Cardiac fibroblast (primary cell): ENCODE measurements around the gene ANKDD1A.

Source experiments
- DNase-seq, 2 donors: peaks; one replicate each; pipeline versions ENCODE4 v3.0.0 to v3.0.0-alpha.2; 2010; ENCODE audit warnings: low read depth in 2 of 2
- H3K4me3 ChIP-seq, 2 donors: replicated peaks in 1 of 2; 1 replicate in 1 of 2; 2 replicates in 1 of 2; pipeline ENCODE4 v1.5.1; 2011; ENCODE audit warnings: low read depth in 2 of 2, low read length in 2 of 2, mild to moderate bottlenecking in 2 of 2, moderate library complexity in 1 of 2
- TF ChIP-seq, protein P1 (sequence below): IDR thresholded peaks from one replicate; pipeline ENCODE4 v1.5.1; 2011; ENCODE audit warnings: low read depth, mild to moderate bottlenecking, low read length, inconsistent platforms

The ANKDD1A gene

DNA sequence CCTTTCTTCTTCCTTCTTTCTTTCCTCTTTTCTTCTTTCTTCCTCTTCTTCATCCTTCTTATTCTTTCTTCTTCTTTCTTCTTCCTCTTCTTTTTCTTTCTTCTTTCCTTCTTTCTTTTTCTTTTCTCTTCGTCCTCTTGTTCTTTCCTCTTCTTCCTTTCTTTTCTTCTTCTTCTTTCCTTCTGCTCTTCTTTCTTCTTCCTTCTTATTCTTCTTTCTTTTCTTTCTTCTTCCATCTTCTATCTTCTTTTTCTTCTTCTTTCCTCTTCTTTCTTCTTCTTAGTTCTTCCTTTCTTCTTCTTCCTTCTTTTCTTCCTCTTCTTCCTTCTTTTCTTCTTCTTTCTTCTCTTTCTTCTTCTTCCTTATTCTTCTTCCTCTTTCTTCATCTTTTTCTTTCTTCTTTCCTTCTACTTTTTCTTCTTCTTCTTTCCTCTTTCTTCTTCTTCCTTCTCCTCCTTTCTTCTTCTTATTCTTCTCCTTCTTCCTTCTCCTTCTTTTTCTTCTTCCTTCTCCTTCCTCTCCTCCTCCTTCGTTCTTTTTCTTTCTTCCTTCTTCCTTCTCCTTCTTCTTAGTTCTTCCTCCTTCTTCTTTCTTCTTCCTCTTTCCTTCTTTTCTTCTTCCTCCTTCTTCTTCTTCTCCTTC, 40.2 kb downstream of the ANKDD1A start:
- TF ChIP-seq, protein P1, sequence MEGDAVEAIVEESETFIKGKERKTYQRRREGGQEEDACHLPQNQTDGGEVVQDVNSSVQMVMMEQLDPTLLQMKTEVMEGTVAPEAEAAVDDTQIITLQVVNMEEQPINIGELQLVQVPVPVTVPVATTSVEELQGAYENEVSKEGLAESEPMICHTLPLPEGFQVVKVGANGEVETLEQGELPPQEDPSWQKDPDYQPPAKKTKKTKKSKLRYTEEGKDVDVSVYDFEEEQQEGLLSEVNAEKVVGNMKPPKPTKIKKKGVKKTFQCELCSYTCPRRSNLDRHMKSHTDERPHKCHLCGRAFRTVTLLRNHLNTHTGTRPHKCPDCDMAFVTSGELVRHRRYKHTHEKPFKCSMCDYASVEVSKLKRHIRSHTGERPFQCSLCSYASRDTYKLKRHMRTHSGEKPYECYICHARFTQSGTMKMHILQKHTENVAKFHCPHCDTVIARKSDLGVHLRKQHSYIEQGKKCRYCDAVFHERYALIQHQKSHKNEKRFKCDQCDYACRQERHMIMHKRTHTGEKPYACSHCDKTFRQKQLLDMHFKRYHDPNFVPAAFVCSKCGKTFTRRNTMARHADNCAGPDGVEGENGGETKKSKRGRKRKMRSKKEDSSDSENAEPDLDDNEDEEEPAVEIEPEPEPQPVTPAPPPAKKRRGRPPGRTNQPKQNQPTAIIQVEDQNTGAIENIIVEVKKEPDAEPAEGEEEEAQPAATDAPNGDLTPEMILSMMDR: no peak
- no peak overlapping the region for H3K4me3 ChIP-seq
- no peak for DNase-seq

DNA sequence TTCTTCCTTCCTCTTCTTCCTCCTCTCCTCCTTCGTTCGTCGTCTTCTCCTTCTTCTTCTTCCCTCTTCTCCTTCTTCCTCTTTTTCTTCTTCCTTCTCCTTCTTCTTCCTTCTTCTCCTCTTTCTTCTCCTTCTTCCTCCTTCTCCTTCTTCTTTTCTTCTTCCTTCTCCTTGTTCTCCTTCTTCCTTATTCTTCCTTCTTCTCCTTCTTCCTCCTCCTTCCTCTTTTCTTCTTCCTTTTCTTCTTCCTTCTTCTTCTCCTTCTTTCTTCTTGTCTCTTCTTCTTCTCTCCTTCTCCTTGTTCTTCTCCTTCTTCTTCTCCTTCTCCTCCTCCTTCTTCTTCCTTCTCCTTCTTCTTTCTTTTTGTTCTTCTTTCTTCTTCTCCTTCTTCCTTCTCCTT, 42.7 kb downstream of the ANKDD1A start:
- TF ChIP-seq, protein P1: no peak
- H3K4me3 ChIP-seq: no peak overlapping the region
- DNase-seq: no peak

DNA sequence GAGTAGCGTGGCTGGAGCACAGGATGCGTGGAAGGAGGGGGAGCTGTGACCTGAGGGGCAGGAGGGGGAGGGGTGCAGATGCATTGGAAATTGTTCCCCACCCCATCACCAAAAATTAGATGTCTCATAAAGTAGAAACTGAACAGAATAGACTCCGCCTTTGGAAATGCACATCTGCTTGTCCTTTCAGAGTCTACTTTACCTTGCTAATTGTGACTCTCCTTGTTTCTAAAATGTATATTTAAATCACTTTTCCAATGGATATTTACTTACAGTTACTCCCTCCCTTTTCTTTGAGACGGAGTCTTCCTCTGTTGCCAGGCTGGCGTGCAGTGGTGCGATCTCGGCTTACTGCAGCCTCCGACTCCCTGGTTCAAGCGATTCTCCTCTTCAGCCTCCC, 47.4 kb downstream of the ANKDD1A start:
- DNase-seq: no peak
- TF ChIP-seq, protein P1: no peak
- no peak overlapping the region for H3K4me3 ChIP-seq

DNA sequence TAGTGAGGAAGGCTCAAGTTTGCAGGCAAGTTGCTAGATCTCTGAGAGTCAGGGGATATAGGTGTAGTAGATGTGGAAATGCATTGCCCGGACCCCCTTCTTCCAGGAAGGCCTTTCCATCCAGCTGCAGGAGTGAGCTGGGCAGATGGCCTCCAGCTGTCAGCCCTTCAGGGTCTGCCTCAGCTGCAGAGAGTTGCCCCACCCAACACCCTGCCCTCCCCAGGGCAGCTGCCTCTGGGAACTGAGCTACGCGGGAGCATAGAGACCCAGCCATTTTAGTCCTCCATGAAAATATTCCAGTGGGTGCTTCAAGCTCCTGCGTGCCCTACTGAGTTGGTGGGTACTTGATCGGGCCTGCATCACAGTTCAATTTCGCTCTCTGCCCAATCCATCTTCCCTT, 48.5 kb downstream of the ANKDD1A start:
- no peak overlapping the region for H3K4me3 ChIP-seq
- TF ChIP-seq, protein P1: no peak
- DNase-seq: no peak

DNA sequence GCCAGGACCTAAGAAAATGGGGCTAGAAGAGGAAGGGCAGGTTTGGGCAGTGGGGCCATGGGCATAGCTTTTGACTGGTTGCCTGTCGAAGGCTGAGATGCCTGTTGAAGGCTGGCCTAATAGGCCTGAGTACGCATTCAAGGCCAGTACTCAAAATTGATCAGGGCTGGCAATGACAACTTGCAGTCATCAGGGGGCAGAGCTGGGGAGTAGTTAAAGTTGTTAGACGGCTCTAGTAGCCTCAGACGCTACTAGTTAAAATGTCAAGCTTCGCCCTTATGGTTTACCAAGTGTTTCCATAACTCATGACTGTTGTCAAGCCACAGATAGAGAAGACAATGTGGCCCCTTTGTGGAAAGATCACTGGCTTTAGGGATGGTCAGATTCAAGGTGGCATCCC, 49.3 kb downstream of the ANKDD1A start:
- no peak overlapping the region for H3K4me3 ChIP-seq
- TF ChIP-seq, protein P1: no peak
- DNase-seq: no peak

DNA sequence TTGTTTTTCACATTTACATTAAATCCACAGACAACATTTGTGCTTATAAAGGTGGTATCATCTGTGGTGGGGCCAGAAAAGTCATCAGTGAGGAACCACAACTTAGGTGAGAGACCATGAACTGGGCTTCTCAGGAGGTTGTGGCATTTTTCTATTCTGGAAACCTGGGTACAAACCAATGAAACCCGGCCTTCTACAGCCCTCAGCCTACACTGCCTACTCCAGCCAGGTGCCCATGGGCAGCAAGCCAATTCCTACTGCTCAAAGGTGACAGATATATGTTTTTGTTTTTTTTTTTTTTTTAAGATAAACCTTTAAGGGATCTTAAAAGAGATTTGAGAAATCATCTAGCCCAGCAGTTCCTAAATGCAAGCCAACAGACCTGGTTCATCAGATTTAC, 57.7 kb downstream of the ANKDD1A start:
- no peak overlapping the region for H3K4me3 ChIP-seq
- DNase-seq: no peak
- TF ChIP-seq, protein P1: no peak

DNA sequence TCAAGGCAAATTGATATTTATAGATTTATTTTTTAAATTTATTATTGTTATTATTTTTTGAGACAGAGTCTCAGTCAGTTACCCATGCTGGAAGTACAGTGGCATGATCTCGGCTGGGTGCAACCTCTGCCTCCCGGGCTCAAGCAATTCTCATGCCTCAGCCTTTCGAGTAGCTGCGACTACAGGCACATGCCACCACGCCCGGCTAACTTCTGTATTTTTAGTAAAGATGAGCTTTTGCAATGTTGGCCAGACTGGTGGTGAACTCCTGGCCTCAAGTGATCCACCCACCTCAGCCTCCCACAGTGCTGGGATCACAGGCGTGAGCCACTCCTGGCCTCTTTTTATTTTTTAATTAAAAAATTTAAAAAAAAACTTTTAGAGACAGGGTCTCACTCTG, 59.0 kb downstream of the ANKDD1A start:
- DNase-seq: no peak
- TF ChIP-seq, protein P1: no peak
- H3K4me3 ChIP-seq: no peak overlapping the region
